Sigmoid colon (tissue), 7 donors: ENCODE data around the gene ITPR1. TPM values are rescaled to one million over a fixed set of nuclear protein-coding genes. Genes with fewer than 3 reads are reported as not detected.

ENCODE experiments used
- DNase-seq: peaks from one replicate; pipeline ENCODE4 v3.0.0-alpha.2; 2019
- H3K27ac ChIP-seq, 4 donors: fragments of 200-600 bp; sonication (generic); one replicate each; pipeline ENCODE4 v1.5.1; 2016 to 2019; ENCODE audit warnings: mild to moderate bottlenecking in 1 of 4
- H3K27me3 ChIP-seq, 3 donors: fragments of 200-600 bp; sonication (generic); one replicate each; pipeline ENCODE4 v1.5.1; 2019; ENCODE audit warnings: mild to moderate bottlenecking in 1 of 3
- H3K36me3 ChIP-seq, 4 donors: fragments of 200-600 bp; sonication (generic); one replicate each; pipeline ENCODE4 v1.5.1; 2016 to 2019
- H3K4me1 ChIP-seq, 4 donors: fragments of 200-600 bp; sonication (generic); one replicate each; pipeline ENCODE4 v1.5.1; 2017 to 2019
- H3K4me3 ChIP-seq, 4 donors: fragments of 200-600 bp; sonication (generic); one replicate each; pipeline ENCODE4 v1.5.1; 2017 to 2019; ENCODE audit warnings: mild to moderate bottlenecking in 2 of 4, moderate library complexity in 1 of 4
- H3K9me3 ChIP-seq, 4 donors: fragments of 200-600 bp in 3 of 4; sonication (generic) in 3 of 4; one replicate each; pipeline versions ENCODE4 v1.5.1 to v1.6.1; 2013 to 2019
- EP300 ChIP-seq, 4 donors: sonication (generic); formaldehyde crosslinking; IDR thresholded peaks; one replicate each; pipeline ENCODE4 v1.6.1; 2017; ENCODE audit warnings: antibody characterized with exemption in 4 of 4
- POLR2A ChIP-seq, 2 donors: fragments of 450-650 bp; IDR thresholded peaks; one replicate each; pipeline ENCODE4 v1.6.1; 2016; ENCODE audit warnings: antibody characterized with exemption in 2 of 2, mild to moderate bottlenecking in 2 of 2, moderate library complexity in 2 of 2
- POLR2AphosphoS5 ChIP-seq, 4 donors: sonication (generic); formaldehyde crosslinking; IDR thresholded peaks; one replicate each; pipeline ENCODE4 v1.6.1; 2017; ENCODE audit warnings: antibody characterized with exemption in 4 of 4
- WGBS, 2 donors: extraction: QIAGEN DNeasy Blood & Tissue Kit; methylation state at CpG; one replicate each; pipeline ENCODE4 v1.1.7; 2013; 5-methylcytosine and 5-hydroxymethylcytosine counted together
- intact Hi-C: fragments of 100-400 bp; cut with DNase I; formaldehyde crosslinking; loops from one replicate; pipeline ENCODE4 v1.15.1; 2023
- polyA plus RNA-seq, 3 donors: library from polyadenylated mRNA; stranded (reverse); fragments of 200-250 nt; gene quantifications; one replicate each; pipeline ENCODE4 v1.2.3, GENCODE V29; 2013
- total RNA-seq, 4 donors: library from RNA; depleted of rRNA; stranded (reverse); fragments of >200 nt; gene quantifications; one replicate each; pipeline ENCODE4 v1.1.0, GENCODE V29; 2016
- TF ChIP-seq, protein P1 (sequence below), 4 experiments: fragments of 450-650 bp in 3 of 4; fragments of 200-600 bp in 1 of 4; IDR thresholded peaks; one replicate each; pipeline ENCODE4 v1.5.1; 2016 to 2019; ENCODE audit warnings: antibody characterized with exemption in 4 of 4, mild to moderate bottlenecking in 3 of 4, moderate library complexity in 2 of 4
- donor health status: healthy with polysubstance abuse.
- donor health status: Bipolar disorder and iron deficiency.
- donor health status: healthy.

The ITPR1 gene
- total and polyA plus RNA-seq, 7 donors = 1.4 to 206 (median 111) TPM

GRCh38 chr3:4786431-4786830 lies 293.3 kb downstream of the ITPR1 start:
- H3K27ac ChIP-seq = no peak overlapping the region
- TF ChIP-seq, protein P1, sequence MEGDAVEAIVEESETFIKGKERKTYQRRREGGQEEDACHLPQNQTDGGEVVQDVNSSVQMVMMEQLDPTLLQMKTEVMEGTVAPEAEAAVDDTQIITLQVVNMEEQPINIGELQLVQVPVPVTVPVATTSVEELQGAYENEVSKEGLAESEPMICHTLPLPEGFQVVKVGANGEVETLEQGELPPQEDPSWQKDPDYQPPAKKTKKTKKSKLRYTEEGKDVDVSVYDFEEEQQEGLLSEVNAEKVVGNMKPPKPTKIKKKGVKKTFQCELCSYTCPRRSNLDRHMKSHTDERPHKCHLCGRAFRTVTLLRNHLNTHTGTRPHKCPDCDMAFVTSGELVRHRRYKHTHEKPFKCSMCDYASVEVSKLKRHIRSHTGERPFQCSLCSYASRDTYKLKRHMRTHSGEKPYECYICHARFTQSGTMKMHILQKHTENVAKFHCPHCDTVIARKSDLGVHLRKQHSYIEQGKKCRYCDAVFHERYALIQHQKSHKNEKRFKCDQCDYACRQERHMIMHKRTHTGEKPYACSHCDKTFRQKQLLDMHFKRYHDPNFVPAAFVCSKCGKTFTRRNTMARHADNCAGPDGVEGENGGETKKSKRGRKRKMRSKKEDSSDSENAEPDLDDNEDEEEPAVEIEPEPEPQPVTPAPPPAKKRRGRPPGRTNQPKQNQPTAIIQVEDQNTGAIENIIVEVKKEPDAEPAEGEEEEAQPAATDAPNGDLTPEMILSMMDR (IDR thresholded peaks at IDR 0.05) = no peak
- TF ChIP-seq POLR2A (IDR thresholded peaks at IDR 0.05) = no peak
- no peak for TF ChIP-seq POLR2AphosphoS5 (IDR thresholded peaks at IDR 0.05)
- 86 to 96% methylated on average over 3 of the region's 3 CpGs for WGBS, 2 donors
- intact Hi-C loops = no loop called here
- H3K27me3 ChIP-seq = no peaks in the 10 kb centered on the region
- DNase-seq = no peak
- no peaks in the 10 kb centered on the region for H3K9me3 ChIP-seq
- H3K4me1 ChIP-seq = no peaks in the 10 kb centered on the region
- H3K36me3 ChIP-seq = peaks cover 6 to 89% (median 21%) of the 10 kb centered on the region in 4 donors
- H3K4me3 ChIP-seq = no peak overlapping the region

- no peaks in the 10 kb centered on the region for H3K27me3 ChIP-seq
- no peak overlapping the region for H3K4me3 ChIP-seq
- TF ChIP-seq POLR2A (IDR thresholded peaks at IDR 0.05) = no peak
- TF ChIP-seq EP300 (IDR thresholded peaks at IDR 0.05) = no peak
- TF ChIP-seq, protein P1 (IDR thresholded peaks at IDR 0.05) = no peak
- H3K27ac ChIP-seq = no peak overlapping the region
- H3K9me3 ChIP-seq = no peaks in the 10 kb centered on the region
- intact Hi-C loops = no loop called here
- WGBS, 2 donors = 98 to 99% methylated on average over 4 of the region's 4 CpGs
- peaks cover 0 to 92% (median 17%) of the 10 kb centered on the region in 4 donors for H3K36me3 ChIP-seq
- no peaks in the 10 kb centered on the region for H3K4me1 ChIP-seq
- no peak for DNase-seq
Measured at GRCh38 chr3:4791358-4791757, 298.2 kb downstream of the ITPR1 start.

DNA sequence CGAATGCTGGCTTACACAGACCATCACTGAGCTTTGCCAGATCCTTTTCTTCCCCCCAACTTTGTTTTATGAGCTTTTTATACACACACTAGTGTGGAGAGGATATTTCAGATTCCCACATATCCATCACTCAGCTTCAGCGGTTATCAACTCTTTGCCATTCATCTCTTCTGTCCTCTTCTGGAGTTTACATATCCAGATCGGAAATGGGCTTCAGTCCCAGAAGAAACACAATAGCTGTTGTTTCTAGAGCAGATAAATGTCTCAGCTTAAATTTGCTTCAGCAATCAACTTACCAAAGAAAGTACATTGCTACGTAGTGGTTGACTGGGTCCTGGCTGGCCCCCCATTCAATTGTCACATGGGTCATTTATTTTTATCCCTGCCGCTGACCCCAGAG lies 300.2 kb downstream of the ITPR1 start:
- no peak overlapping the region for H3K4me3 ChIP-seq
- peaks cover 6 to 93% (median 21%) of the 10 kb centered on the region in 4 donors for H3K36me3 ChIP-seq
- intact Hi-C loops = no loop called here
- TF ChIP-seq, protein P1 (IDR thresholded peaks at IDR 0.05) = no peak
- TF ChIP-seq POLR2AphosphoS5 (IDR thresholded peaks at IDR 0.05) (no peak), EP300 (IDR thresholded peaks at IDR 0.05) (no peak), POLR2A (IDR thresholded peaks at IDR 0.05) (no peak)
- no peak for DNase-seq
- no peaks in the 10 kb centered on the region for H3K27me3 ChIP-seq
- no peaks in the 10 kb centered on the region for H3K9me3 ChIP-seq
- WGBS, 2 donors = 93 to 94% methylated on average over 5 of the region's 5 CpGs
- H3K27ac ChIP-seq = peak overlapping the region; percentile 6 to 49 (median 17)
- no peaks in the 10 kb centered on the region for H3K4me1 ChIP-seq

DNA sequence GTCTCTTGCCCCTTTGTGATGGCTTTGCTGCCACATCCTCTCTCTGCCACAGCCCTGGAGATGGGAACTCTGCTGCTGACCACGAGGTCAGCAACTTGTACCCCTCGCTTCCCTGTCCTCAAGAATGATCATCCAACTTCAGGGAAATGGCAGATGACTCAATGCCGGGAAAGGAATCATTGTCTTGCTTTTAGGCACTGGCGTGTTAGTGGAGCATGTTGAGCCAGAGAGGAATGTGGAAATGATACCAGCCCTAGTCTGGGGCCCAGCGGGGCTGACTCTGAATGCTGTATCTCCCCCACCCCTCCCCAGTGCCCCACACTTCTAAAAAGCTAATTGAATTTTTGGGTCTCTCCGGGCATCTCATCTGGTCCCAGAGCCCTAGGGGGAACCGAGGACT lies 301.2 kb downstream of the ITPR1 start:
- Histone ChIP-seq H3K27ac (peak overlapping the region; percentile 6 to 49 (median 17)), H3K9me3 (no peaks in the 10 kb centered on the region), H3K36me3 (peaks cover 6 to 92% (median 17%) of the 10 kb centered on the region in 4 donors), H3K4me1 (no peaks in the 10 kb centered on the region), H3K4me3 (no peak overlapping the region), H3K27me3 (no peaks in the 10 kb centered on the region)
- TF ChIP-seq POLR2AphosphoS5 (IDR thresholded peaks at IDR 0.05) = no peak
- TF ChIP-seq, protein P1 (IDR thresholded peaks at IDR 0.05) = no peak
- no peak for TF ChIP-seq EP300 (IDR thresholded peaks at IDR 0.05)
- TF ChIP-seq POLR2A (IDR thresholded peaks at IDR 0.05) = no peak
- intact Hi-C loops = no loop called here
- DNase-seq = no peak
- 96% methylated on average over 7 of the region's 7 CpGs for WGBS, 2 donors

- H3K4me3 ChIP-seq = peak overlapping the region in 2 of 4 donors; percentile 7
- WGBS, 2 donors = 96% methylated on average over 13 of the region's 13 CpGs
- peak overlapping the region in 3 of 4 donors; percentile 23 to 41 (median 30) for H3K27ac ChIP-seq
- H3K27me3 ChIP-seq = no peaks in the 10 kb centered on the region
- intact Hi-C loops = no loop called here
- no peaks in the 10 kb centered on the region for H3K9me3 ChIP-seq
- H3K36me3 ChIP-seq = peaks cover 6 to 92% (median 17%) of the 10 kb centered on the region in 4 donors
- TF ChIP-seq EP300 (IDR thresholded peaks at IDR 0.05) = no peak
- peak; percentile 11 to 82 (median 60) for TF ChIP-seq POLR2AphosphoS5 (IDR thresholded peaks at IDR 0.05)
- no peaks in the 10 kb centered on the region for H3K4me1 ChIP-seq
- DNase-seq = no peak
Measured at GRCh38 chr3:4794798-4795197, 301.6 kb downstream of the ITPR1 start.
